Measurements from ENCODE around the gene RAB40C. TPM values are rescaled to one million over a fixed set of nuclear protein-coding genes. Genes with fewer than 3 reads are reported as not detected.

RAB40C gene
- total RNA-seq, 1 donor from 2014 or later, result 31.6 TPM

DNA sequence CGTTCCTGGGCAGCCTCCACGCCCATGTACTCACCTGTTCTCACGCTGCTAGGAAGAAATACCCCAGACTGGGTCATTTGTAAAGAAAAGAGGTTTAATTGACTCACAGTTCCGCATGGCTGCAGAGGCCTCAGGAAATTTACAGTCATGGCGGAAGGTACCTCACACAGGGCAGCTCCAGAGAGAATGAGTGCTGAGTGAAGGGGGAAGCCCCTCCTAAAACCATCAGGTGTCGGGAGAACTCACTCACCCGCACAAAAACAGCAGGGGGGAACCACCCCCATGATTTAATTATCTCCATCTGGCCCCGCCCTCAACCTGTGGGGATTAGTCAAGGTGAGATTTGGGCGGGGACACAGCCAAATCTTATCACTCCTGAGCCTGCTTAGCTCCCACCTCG is 18.2 kb downstream of the RAB40C start:
- no peaks in the 10 kb centered on the region for H3K27me3 Mint-ChIP-seq (ENCODE audit: low read depth)
- peaks cover 25% of the 10 kb centered on the region for H3K36me3 Mint-ChIP-seq (ENCODE audit: low read depth)
- peak overlapping the region; percentile 78 for H3K27ac Mint-ChIP-seq (ENCODE audit: unreplicated experiment)
- TF ChIP-seq CTCF (conservative IDR thresholded peaks at IDR 0.05), result no peak
- H3K4me1 Mint-ChIP-seq, result peaks cover 8% of the 10 kb centered on the region
- H3K9me3 Mint-ChIP-seq, result peaks cover 3% of the 10 kb centered on the region
- DNase-seq (ENCODE audit: low read depth, low spot score), result no peak
- H3K4me3 Mint-ChIP-seq, result no peak overlapping the region

GRCh38 chr16:609316-609715 is 19.4 kb downstream of the RAB40C start:
- Mint-ChIP-seq H3K27ac (ENCODE audit: unreplicated experiment) (no peak overlapping the region), H3K9me3 (peaks cover 4% of the 10 kb centered on the region), H3K4me1 (peaks cover 8% of the 10 kb centered on the region), H3K36me3 (ENCODE audit: low read depth) (peaks cover 25% of the 10 kb centered on the region), H3K4me3 (no peak overlapping the region), H3K27me3 (ENCODE audit: low read depth) (no peaks in the 10 kb centered on the region)
- no peak for TF ChIP-seq CTCF (conservative IDR thresholded peaks at IDR 0.05)
- DNase-seq (ENCODE audit: low read depth, low spot score), result no peak

- DNase-seq (ENCODE audit: low read depth, low spot score), result no peak
- Mint-ChIP-seq H3K27ac (ENCODE audit: unreplicated experiment) (no peak overlapping the region), H3K4me3 (no peak overlapping the region), H3K27me3 (ENCODE audit: low read depth) (no peaks in the 10 kb centered on the region), H3K9me3 (peaks cover 2% of the 10 kb centered on the region), H3K4me1 (peaks cover 8% of the 10 kb centered on the region), H3K36me3 (ENCODE audit: low read depth) (peaks cover 27% of the 10 kb centered on the region)
- no peak for TF ChIP-seq CTCF (conservative IDR thresholded peaks at IDR 0.05)
Measured at GRCh38 chr16:609984-610383, 20.1 kb downstream of the RAB40C start.

- TF ChIP-seq CTCF (conservative IDR thresholded peaks at IDR 0.05), result peak; percentile 64
- peaks cover 8% of the 10 kb centered on the region for H3K4me1 Mint-ChIP-seq
- peaks cover 21% of the 10 kb centered on the region for H3K36me3 Mint-ChIP-seq (ENCODE audit: low read depth)
- H3K9me3 Mint-ChIP-seq, result peaks cover 2% of the 10 kb centered on the region
- peak overlapping the region; percentile 88 for H3K27ac Mint-ChIP-seq (ENCODE audit: unreplicated experiment)
- H3K4me3 Mint-ChIP-seq, result no peak overlapping the region
- no peaks in the 10 kb centered on the region for H3K27me3 Mint-ChIP-seq (ENCODE audit: low read depth)
- DNase-seq (ENCODE audit: low read depth, low spot score), result no peak
Measured at GRCh38 chr16:610513-611381, 20.9 kb downstream of the RAB40C start.

GRCh38 chr16:615122-615521 is 25.3 kb downstream of the RAB40C start:
- Mint-ChIP-seq H3K9me3 (peaks cover 2% of the 10 kb centered on the region), H3K4me1 (peaks cover 4% of the 10 kb centered on the region), H3K27me3 (ENCODE audit: low read depth) (no peaks in the 10 kb centered on the region), H3K27ac (ENCODE audit: unreplicated experiment) (peak overlapping the region; percentile 27), H3K36me3 (ENCODE audit: low read depth) (peaks cover 18% of the 10 kb centered on the region), H3K4me3 (no peak overlapping the region)
- no peak for TF ChIP-seq CTCF (conservative IDR thresholded peaks at IDR 0.05)
- DNase-seq (ENCODE audit: low read depth, low spot score), result no peak
